GM12878 (cell line): ENCODE data around the gene KCTD2. TPM values are rescaled to one million over a fixed set of nuclear protein-coding genes. Genes with fewer than 3 reads are reported as not detected.

Source experiments
- ATAC-seq: fragments of 200-7000 bp; cut with Tn5 transposase; 3 replicates; pipeline ENCODE4 v1.9.1; 2020; ENCODE audit warnings: mild to moderate bottlenecking, moderate library complexity
- BruUV-seq: library from RNA; stranded (reverse); fragments of 400-500 nt; replicated peaks from 2 replicates; lab custom pipeline; 2021; lab: Mats Ljungman, UMichigan
- CTCF ChIA-PET: fragments of 300-600 bp; sonication (Branson Sonifier 250); formaldehyde crosslinking; extraction: SDS; loops from one replicate; lab custom pipeline; 2021; ENCODE audit warnings: inconsistent platforms; lab: Yijun Ruan, JAX
- POLR2A ChIA-PET: fragments of 350-600 bp; formaldehyde crosslinking; extraction: SDS; loops from one replicate; lab custom pipeline; 2021; ENCODE audit warnings: inconsistent platforms; lab: Charles Lee
- RAD21 ChIA-PET: fragments of 300-600 bp; sonication (Branson Sonifier 250); formaldehyde crosslinking; loops from one replicate; lab custom pipeline; 2023; ENCODE audit warnings: antibody characterized with exemption; ENCODE audit not compliant: unreplicated experiment; lab: Charles Lee
- SMC1A ChIA-PET: fragments of 300-600 bp; sonication (Branson Sonifier 250); formaldehyde crosslinking; loops from one replicate; lab custom pipeline; 2023; ENCODE audit not compliant: unreplicated experiment, uncharacterized antibody; lab: Charles Lee
- DNase-seq: peaks from one replicate; pipeline ENCODE4 v3.0.0-alpha.2; 2011; ENCODE audit warnings: low read depth, low spot score
- FAIRE-seq: peaks from 3 replicates; lab custom pipeline; 2011; peaks lifted over from hg19 to GRCh38; lab: Jason Lieb, UNC
- H2AFZ ChIP-seq: 2 replicates; pipeline ENCODE4 v1.6.0; 2011; ENCODE audit warnings: low read depth, low read length, control low read depth; ENCODE audit not compliant: control insufficient read depth
- H3K27ac ChIP-seq: 2 replicates; pipeline ENCODE4 v1.5.1; 2011; ENCODE audit warnings: control low read depth; ENCODE audit not compliant: control insufficient read depth, insufficient read depth
- H3K27me3 ChIP-seq, 2 experiments: replicated peaks in 1 of 2; 2 replicates each; pipeline versions ENCODE4 v1.6.0 to v1.6.1; 2011; ENCODE audit warnings: low read length in 1 of 2; ENCODE audit not compliant: control insufficient read depth in 2 of 2, insufficient read depth in 2 of 2
- H3K36me3 ChIP-seq, 2 experiments: 2 replicates each; pipeline ENCODE4 v1.5.1; 2011; ENCODE audit warnings: low read length in 1 of 2; ENCODE audit not compliant: control insufficient read depth in 2 of 2, insufficient read depth in 2 of 2
- H3K4me1 ChIP-seq: 2 replicates; pipeline ENCODE4 v1.6.1; 2011; ENCODE audit warnings: mild to moderate bottlenecking, low read length, moderate library complexity, mixed read lengths; ENCODE audit not compliant: control insufficient read depth, insufficient read depth
- H3K4me2 ChIP-seq: 2 replicates; pipeline ENCODE4 v1.6.0; 2011; ENCODE audit warnings: control low read depth; ENCODE audit not compliant: control insufficient read depth, insufficient read depth
- H3K4me3 ChIP-seq: fragments of 200-600 bp; sonication (generic); 2 replicates; pipeline ENCODE4 v1.5.1; 2016
- H3K79me2 ChIP-seq: 2 replicates; pipeline ENCODE4 v1.6.0; 2011; ENCODE audit warnings: low read length; ENCODE audit not compliant: control insufficient read depth, insufficient read depth
- H3K9ac ChIP-seq: 2 replicates; pipeline ENCODE4 v1.8.0; 2011; ENCODE audit warnings: low read length, control low read depth, mixed read lengths; ENCODE audit not compliant: control insufficient read depth, insufficient read depth
- H3K9me3 ChIP-seq: replicated peaks from 3 replicates; pipeline ENCODE4 v1.5.1; 2011; ENCODE audit warnings: mild to moderate bottlenecking, low read length; ENCODE audit not compliant: control insufficient read depth, insufficient read depth
- H4K20me1 ChIP-seq: 2 replicates; pipeline ENCODE4 v1.6.0; 2011; ENCODE audit not compliant: control insufficient read depth, insufficient read depth
- IRF4 ChIP-seq: IDR thresholded peaks from 2 replicates; pipeline ENCODE4 v1.6.1; 2011; ENCODE audit warnings: low read depth, low read length
- POLR2AphosphoS2 ChIP-seq: IDR thresholded peaks from 2 replicates; pipeline ENCODE4 v1.6.1; 2011; ENCODE audit warnings: low read depth, mild to moderate bottlenecking, low read length, improper control_type of control experiment, moderate library complexity
- POLR2AphosphoS5 ChIP-seq: IDR thresholded peaks from 2 replicates; pipeline ENCODE4 v1.6.1; 2011; ENCODE audit warnings: mild to moderate bottlenecking, low read length, inconsistent platforms
- RAD21 ChIP-seq: IDR thresholded peaks from 2 replicates; pipeline ENCODE4 v1.6.1; 2011; ENCODE audit warnings: mild to moderate bottlenecking, low read depth, low read length, moderate library complexity; ENCODE audit not compliant: insufficient read depth
- RCOR1 ChIP-seq: conservative IDR thresholded peaks from 2 replicates; pipeline ENCODE4 v1.6.1; 2012; ENCODE audit warnings: low read depth, low read length, improper control_type of control experiment
- ZNF24 ChIP-seq: fragments of 450-650 bp; IDR thresholded peaks from 2 replicates; pipeline ENCODE4 v1.6.1; 2017; ENCODE audit warnings: antibody characterized with exemption, mild to moderate bottlenecking
- ZNF687 ChIP-seq: fragments of 450-650 bp; IDR thresholded peaks from 2 replicates; pipeline ENCODE4 v1.6.1; 2017; ENCODE audit warnings: mild to moderate bottlenecking, moderate library complexity
- WGBS: methylation state at CpG from one replicate; pipeline ENCODE4 v1.1.6; 2016; ENCODE audit warnings: low lambda C conversion rate; ENCODE audit not compliant: insufficient replicate concordance, insufficient coverage; ENCODE audit errors: missing lambda C conversion rate; 5-methylcytosine and 5-hydroxymethylcytosine counted together
- in situ Hi-C: fragments of 300-500 bp; cut with MboI; formaldehyde crosslinking; loops from 9 replicates; pipeline ENCODE4 v1.14.3; 2018; ENCODE audit warnings: mixed read lengths
- intact Hi-C: fragments of 100-400 bp; cut with micrococcal nuclease; formaldehyde crosslinking; loops from one replicate; pipeline ENCODE4 v1.14.2; 2022; ENCODE audit not compliant: unreplicated experiment
- polyA plus RNA-seq, 11 experiments: library from polyadenylated mRNA; depleted of rRNA in 4 of 11; unstranded in 6 of 11; stranded (reverse) in 5 of 11; fragments of >200 nt; fragmentation: Nextera tagmentation in 4 of 11; fragmentation: Illumina TruSeq in 1 of 11; extraction: Ambion mirVana in 4 of 11; extraction: Trizol in 1 of 11; gene quantifications; 1 replicate in 1 of 11; 2 replicates in 10 of 11; pipeline versions ENCODE4 v1.2.1 to v1.2.3, GENCODE V29; 2011 to 2016; ENCODE audit warnings: inconsistent platforms in 2 of 11, missing spikeins in 2 of 11, low read depth in 1 of 11
- total RNA-seq, 4 experiments: library from RNA; depleted of rRNA in 3 of 4; stranded (reverse); fragments of >200 nt in 3 of 4; fragmentation: Illumina TruSeq in 1 of 4; extraction: Trizol in 1 of 4; gene quantifications; 2 replicates each; pipeline versions ENCODE4 v1.2.1 to v1.2.3, GENCODE V29; 2013 to 2021
- TF ChIP-seq, protein P1 (sequence below): fragments of 450-650 bp; conservative IDR thresholded peaks from 2 replicates; pipeline ENCODE4 v1.6.1; 2017; ENCODE audit warnings: mild to moderate bottlenecking, moderate library complexity
- TF ChIP-seq, protein P2 (sequence below): fragments of 450-650 bp; formaldehyde crosslinking; IDR thresholded peaks from 2 replicates; pipeline ENCODE4 v1.4.0; 2020; ENCODE audit warnings: mild to moderate bottlenecking, moderate library complexity

Gene KCTD2
- total and polyA plus RNA-seq, 10 of the 15 experiments (the other 5 are each of a cell fraction or from before 2014, with no cell fraction given), result 1.5 to 27.5 (median 13.7) TPM

DNA sequence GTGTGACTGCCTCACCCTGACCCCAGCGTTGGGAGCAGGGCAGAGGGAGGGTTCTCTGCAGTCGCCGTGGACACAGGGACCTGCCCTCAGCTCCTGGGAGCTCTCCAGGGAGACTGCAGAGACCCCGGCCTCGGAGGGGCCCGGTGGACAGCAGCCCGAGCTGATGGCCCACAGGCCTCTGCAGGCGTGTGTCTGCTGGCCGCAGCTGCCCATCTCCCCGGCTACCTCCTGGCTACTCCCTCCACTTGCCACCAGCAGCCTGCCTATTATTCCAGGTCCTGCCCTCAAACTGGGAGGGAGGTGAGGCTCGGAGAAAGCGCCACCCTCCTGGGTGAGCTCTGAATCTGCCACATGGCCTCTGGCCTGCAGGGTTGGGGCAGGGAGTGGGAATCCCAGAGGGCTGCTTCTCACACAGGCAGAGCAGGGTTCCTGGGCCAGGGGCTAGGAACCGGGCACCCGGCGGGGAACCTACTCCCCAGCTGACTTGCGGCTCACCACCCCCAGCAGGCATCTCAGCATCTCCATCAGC is 47.9 kb downstream of the KCTD2 start (continued):
- no peak for TF ChIP-seq RAD21
- TF ChIP-seq POLR2AphosphoS5, result no peak
- TF ChIP-seq POLR2AphosphoS2, result no peak
- TF ChIP-seq, protein P1, sequence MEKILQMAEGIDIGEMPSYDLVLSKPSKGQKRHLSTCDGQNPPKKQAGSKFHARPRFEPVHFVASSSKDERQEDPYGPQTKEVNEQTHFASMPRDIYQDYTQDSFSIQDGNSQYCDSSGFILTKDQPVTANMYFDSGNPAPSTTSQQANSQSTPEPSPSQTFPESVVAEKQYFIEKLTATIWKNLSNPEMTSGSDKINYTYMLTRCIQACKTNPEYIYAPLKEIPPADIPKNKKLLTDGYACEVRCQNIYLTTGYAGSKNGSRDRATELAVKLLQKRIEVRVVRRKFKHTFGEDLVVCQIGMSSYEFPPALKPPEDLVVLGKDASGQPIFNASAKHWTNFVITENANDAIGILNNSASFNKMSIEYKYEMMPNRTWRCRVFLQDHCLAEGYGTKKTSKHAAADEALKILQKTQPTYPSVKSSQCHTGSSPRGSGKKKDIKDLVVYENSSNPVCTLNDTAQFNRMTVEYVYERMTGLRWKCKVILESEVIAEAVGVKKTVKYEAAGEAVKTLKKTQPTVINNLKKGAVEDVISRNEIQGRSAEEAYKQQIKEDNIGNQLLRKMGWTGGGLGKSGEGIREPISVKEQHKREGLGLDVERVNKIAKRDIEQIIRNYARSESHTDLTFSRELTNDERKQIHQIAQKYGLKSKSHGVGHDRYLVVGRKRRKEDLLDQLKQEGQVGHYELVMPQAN, result no peak
- no peak for TF ChIP-seq ZNF24

GRCh38 chr17:75096082-75096625 is 49.1 kb downstream of the KCTD2 start:
- Histone ChIP-seq H3K36me3 (no peaks in the 10 kb centered on the region), H4K20me1 (no peaks in the 10 kb centered on the region), H3K4me2 (no peak overlapping the region), H3K9ac (no peak overlapping the region), H3K27ac (no peak overlapping the region), H3K4me1 (no peaks in the 10 kb centered on the region; the same call in 1 of the 2 replicates), H3K4me3 (no peak overlapping the region), H3K9me3 (no peaks in the 10 kb centered on the region), H3K79me2 (no peaks in the 10 kb centered on the region), H3K27me3 (no peaks in the 10 kb centered on the region), H2AFZ (no peak overlapping the region)
- WGBS, result 59% methylated on average over 13 of the region's 14 CpGs
- in situ Hi-C loops, result no loop called here
- ChIA-PET SMC1A (interaction anchor here (1.0 to 1.8 kb wide), 2 partner anchors 16 to 18 kb away, joined by 4 read pairs; no protein-coding TSS in a partner anchor), POLR2A (interaction anchor here (0.5 to 0.7 kb wide), 3 partner anchors 14 to 154 kb away, joined by 3 read pairs; partner anchors contain the start of gene ARMC7), CTCF (interaction anchor here (1.2 to 1.6 kb wide), 3 partner anchors 8 to 18 kb away, joined by 4 to 5 read pairs (median 4); no protein-coding TSS in a partner anchor), RAD21 (interaction anchor here (1.2 kb wide), 1 partner anchor 10 kb away, joined by 3 read pairs; no protein-coding TSS in a partner anchor)
- no TSS peak for BruUV-seq
- no peak for FAIRE-seq
- intact Hi-C loops, result no loop called here
- no peak for DNase-seq
- ATAC-seq, result peak; percentile 75
- no peak for TF ChIP-seq ZNF687
- TF ChIP-seq IRF4, result no peak
- no peak for TF ChIP-seq RCOR1
- TF ChIP-seq, protein P1, result no peak
- TF ChIP-seq, protein P2, sequence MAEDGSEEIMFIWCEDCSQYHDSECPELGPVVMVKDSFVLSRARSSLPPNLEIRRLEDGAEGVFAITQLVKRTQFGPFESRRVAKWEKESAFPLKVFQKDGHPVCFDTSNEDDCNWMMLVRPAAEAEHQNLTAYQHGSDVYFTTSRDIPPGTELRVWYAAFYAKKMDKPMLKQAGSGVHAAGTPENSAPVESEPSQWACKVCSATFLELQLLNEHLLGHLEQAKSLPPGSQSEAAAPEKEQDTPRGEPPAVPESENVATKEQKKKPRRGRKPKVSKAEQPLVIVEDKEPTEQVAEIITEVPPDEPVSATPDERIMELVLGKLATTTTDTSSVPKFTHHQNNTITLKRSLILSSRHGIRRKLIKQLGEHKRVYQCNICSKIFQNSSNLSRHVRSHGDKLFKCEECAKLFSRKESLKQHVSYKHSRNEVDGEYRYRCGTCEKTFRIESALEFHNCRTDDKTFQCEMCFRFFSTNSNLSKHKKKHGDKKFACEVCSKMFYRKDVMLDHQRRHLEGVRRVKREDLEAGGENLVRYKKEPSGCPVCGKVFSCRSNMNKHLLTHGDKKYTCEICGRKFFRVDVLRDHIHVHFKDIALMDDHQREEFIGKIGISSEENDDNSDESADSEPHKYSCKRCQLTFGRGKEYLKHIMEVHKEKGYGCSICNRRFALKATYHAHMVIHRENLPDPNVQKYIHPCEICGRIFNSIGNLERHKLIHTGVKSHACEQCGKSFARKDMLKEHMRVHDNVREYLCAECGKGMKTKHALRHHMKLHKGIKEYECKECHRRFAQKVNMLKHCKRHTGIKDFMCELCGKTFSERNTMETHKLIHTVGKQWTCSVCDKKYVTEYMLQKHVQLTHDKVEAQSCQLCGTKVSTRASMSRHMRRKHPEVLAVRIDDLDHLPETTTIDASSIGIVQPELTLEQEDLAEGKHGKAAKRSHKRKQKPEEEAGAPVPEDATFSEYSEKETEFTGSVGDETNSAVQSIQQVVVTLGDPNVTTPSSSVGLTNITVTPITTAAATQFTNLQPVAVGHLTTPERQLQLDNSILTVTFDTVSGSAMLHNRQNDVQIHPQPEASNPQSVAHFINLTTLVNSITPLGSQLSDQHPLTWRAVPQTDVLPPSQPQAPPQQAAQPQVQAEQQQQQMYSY, result no peak
